ENCODE measurements around the gene MYLK.

MYLK gene

DNA sequence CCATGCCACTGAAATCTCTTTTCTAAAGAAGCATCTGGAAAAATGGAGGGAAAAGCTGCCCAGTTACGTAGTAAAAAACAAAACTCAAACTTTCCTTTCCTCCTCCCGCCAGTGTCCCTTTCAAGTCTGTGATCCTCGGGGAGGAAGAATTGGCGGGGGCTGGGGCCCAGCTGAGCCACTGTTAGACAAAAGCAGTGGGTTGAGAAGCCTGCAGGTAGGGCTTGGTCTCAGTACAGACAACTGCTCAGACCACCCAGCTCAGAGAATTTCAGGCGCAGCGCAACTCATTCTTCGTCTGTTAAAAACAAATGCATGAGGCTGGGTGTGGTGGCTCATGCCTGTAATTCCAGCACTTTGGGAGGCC, 117.1 kb downstream of the MYLK start:
- no peak for DNase-seq (ENCODE audit: low read depth in 1 of 2, low spot score in 1 of 2)
- no peak overlapping the region for H3K27ac ChIP-seq (replicated peaks)

DNA sequence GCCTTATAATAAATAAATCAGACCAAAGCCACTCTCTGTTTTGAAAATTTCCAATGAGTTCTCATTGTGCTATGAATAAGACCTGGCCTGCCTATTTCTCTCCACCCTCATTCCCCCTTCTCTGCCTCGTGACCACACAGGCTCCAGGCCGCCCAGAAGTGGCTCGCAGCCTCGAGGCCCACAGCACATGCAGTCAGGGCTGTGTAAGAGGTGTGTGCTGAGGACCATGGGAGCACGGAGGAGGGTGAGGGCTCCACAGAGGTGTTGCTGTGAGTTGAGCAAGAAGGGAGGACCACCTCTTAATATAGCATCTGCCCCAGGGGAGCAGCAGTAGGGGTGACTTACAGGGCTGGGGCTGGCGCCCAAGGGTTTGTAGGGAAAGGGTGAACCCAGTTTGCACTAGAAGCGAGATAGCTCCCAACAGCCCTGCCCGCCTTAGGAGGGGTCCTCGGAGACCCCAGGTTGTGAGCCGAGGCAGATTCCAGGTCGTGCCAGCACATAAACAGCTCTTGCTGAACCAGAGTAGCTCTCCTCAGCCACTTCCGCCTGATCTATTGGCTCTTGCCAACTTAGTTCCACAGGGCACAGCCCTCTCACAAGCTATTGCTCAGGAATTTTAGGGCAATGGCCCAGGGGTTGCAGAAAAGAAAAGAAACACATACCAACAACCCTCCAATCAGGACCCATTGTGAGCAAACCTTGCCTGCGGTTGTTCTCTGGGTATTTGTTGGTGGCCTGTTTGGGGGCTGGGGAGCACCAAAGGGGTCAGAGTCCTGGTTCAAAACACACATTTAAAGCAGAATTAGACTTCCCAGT, 117.7 kb downstream of the MYLK start:
- H3K27ac ChIP-seq (replicated peaks): no peak overlapping the region
- no peak overlapping the region for H3K4me3 ChIP-seq (replicated peaks; ENCODE audit: insufficient read depth, low read length)
- H3K27me3 ChIP-seq (ENCODE audit: insufficient read depth, poor library complexity, severe bottlenecking): peaks cover 2% of the 10 kb centered on the region
- TF ChIP-seq POLR2AphosphoS5 (IDR thresholded peaks at IDR 0.05; ENCODE audit: low read depth): no peak
- no peak for TF ChIP-seq GABPA (IDR thresholded peaks at IDR 0.05; ENCODE audit: low read depth)
- DNase-seq (ENCODE audit: low read depth in 1 of 2, low spot score in 1 of 2): no peak

More for the DNA sequence above, 117.1 kb downstream of the MYLK start:
- no peak overlapping the region for H3K4me3 ChIP-seq (replicated peaks; ENCODE audit: insufficient read depth, low read length)
- no peak for TF ChIP-seq POLR2AphosphoS5 (IDR thresholded peaks at IDR 0.05; ENCODE audit: low read depth)
- TF ChIP-seq, protein P1, sequence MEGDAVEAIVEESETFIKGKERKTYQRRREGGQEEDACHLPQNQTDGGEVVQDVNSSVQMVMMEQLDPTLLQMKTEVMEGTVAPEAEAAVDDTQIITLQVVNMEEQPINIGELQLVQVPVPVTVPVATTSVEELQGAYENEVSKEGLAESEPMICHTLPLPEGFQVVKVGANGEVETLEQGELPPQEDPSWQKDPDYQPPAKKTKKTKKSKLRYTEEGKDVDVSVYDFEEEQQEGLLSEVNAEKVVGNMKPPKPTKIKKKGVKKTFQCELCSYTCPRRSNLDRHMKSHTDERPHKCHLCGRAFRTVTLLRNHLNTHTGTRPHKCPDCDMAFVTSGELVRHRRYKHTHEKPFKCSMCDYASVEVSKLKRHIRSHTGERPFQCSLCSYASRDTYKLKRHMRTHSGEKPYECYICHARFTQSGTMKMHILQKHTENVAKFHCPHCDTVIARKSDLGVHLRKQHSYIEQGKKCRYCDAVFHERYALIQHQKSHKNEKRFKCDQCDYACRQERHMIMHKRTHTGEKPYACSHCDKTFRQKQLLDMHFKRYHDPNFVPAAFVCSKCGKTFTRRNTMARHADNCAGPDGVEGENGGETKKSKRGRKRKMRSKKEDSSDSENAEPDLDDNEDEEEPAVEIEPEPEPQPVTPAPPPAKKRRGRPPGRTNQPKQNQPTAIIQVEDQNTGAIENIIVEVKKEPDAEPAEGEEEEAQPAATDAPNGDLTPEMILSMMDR (IDR thresholded peaks at IDR 0.05; ENCODE audit: insufficient read depth, low read length): no peak
- no peak for TF ChIP-seq SPI1 (IDR thresholded peaks at IDR 0.05; ENCODE audit: borderline replicate concordance, low read depth)
- TF ChIP-seq GABPA (IDR thresholded peaks at IDR 0.05; ENCODE audit: low read depth): no peak
- TF ChIP-seq, protein P2, sequence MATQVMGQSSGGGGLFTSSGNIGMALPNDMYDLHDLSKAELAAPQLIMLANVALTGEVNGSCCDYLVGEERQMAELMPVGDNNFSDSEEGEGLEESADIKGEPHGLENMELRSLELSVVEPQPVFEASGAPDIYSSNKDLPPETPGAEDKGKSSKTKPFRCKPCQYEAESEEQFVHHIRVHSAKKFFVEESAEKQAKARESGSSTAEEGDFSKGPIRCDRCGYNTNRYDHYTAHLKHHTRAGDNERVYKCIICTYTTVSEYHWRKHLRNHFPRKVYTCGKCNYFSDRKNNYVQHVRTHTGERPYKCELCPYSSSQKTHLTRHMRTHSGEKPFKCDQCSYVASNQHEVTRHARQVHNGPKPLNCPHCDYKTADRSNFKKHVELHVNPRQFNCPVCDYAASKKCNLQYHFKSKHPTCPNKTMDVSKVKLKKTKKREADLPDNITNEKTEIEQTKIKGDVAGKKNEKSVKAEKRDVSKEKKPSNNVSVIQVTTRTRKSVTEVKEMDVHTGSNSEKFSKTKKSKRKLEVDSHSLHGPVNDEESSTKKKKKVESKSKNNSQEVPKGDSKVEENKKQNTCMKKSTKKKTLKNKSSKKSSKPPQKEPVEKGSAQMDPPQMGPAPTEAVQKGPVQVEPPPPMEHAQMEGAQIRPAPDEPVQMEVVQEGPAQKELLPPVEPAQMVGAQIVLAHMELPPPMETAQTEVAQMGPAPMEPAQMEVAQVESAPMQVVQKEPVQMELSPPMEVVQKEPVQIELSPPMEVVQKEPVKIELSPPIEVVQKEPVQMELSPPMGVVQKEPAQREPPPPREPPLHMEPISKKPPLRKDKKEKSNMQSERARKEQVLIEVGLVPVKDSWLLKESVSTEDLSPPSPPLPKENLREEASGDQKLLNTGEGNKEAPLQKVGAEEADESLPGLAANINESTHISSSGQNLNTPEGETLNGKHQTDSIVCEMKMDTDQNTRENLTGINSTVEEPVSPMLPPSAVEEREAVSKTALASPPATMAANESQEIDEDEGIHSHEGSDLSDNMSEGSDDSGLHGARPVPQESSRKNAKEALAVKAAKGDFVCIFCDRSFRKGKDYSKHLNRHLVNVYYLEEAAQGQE (IDR thresholded peaks at IDR 0.05; ENCODE audit: insufficient replicate concordance, low read depth): no peak
- peaks cover 3% of the 10 kb centered on the region for H3K27me3 ChIP-seq (ENCODE audit: insufficient read depth, poor library complexity, severe bottlenecking)

DNA sequence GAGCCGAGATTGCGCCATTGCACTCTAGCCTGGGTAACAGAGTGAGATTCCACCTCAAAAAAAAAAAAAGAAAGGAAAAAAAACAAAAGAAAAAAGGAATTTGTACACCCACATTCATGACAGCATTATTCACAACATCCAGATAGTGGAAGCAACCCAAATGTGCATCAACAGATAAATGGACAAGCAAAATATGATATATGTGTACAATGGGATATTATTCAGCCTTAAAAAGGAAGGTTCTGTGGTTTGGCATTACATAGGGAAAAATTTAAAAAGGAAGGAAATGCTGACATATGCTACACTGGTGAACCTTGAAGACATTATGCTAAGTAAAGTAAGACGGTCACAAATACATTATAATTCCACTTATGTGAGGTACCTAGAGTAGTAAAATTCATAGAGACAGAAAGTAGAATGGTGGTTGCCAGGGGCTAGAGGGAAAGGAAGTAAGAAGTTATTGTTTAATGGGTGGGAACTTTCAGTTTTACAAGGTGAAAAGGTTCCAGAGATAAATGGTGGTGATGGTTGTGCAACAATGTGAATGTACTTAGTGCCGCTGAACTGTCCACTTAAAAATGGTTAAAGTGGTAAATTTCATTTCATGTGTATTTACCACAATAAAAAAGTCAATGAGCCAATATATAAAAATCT, 118.5 kb downstream of the MYLK start:
- H3K4me3 ChIP-seq (replicated peaks; ENCODE audit: insufficient read depth, low read length): no peak overlapping the region
- DNase-seq (ENCODE audit: low read depth in 1 of 2, low spot score in 1 of 2): no peak
- no peaks in the 10 kb centered on the region for H3K27me3 ChIP-seq (ENCODE audit: insufficient read depth, poor library complexity, severe bottlenecking)
- TF ChIP-seq, protein P1 (IDR thresholded peaks at IDR 0.05; ENCODE audit: insufficient read depth, low read length): no peak
- TF ChIP-seq POLR2AphosphoS5 (IDR thresholded peaks at IDR 0.05; ENCODE audit: low read depth) (no peak), SPI1 (IDR thresholded peaks at IDR 0.05; ENCODE audit: borderline replicate concordance, low read depth) (no peak), GABPA (IDR thresholded peaks at IDR 0.05; ENCODE audit: low read depth) (no peak)
- TF ChIP-seq, protein P2 (IDR thresholded peaks at IDR 0.05; ENCODE audit: insufficient replicate concordance, low read depth): no peak
- no peak overlapping the region for H3K27ac ChIP-seq (replicated peaks)

DNA sequence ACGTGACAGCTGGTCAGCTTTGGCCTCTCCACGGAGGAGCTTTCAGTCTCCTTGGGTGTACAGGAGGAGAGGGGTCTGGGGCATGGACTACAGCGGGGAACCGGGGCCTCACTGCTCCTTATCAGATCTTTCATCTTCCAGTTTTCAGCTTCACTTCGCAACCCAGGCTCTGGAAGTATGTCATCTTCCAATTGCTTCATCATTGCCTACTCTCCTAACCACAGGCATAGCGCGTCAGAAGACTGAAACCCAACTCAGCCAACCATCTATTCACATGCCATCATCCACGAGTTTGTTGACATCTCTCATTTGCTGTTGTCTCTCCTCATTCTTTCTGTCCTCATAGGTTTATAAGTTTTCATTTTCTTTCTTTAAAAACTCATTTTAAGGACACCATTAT, 119.5 kb downstream of the MYLK start:
- TF ChIP-seq, protein P2 (IDR thresholded peaks at IDR 0.05; ENCODE audit: insufficient replicate concordance, low read depth): no peak
- Histone ChIP-seq H3K27me3 (ENCODE audit: insufficient read depth, poor library complexity, severe bottlenecking) (no peaks in the 10 kb centered on the region), H3K4me3 (replicated peaks; ENCODE audit: insufficient read depth, low read length) (no peak overlapping the region), H3K27ac (replicated peaks) (no peak overlapping the region)
- DNase-seq (ENCODE audit: low read depth in 1 of 2, low spot score in 1 of 2): peak; percentile 23 to 31

Data from HL-60 (cell line).